Kidney tubule cell (primary cell): Measurements from ENCODE around the gene UNK.
A peak's percentile ranks its signal among the peaks of the same experiment; 100 is the strongest.
"Not testable (repeated sequence)": the region's sequence is repeated elsewhere in the genome, so short reads cannot be mapped to it uniquely, and the experiment has no call there.

Source experiments
- DNase-seq: peaks from one replicate; pipeline ENCODE4 v3.0.0-alpha.2; 2018; ENCODE audit warnings: low spot score

Gene UNK

DNA sequence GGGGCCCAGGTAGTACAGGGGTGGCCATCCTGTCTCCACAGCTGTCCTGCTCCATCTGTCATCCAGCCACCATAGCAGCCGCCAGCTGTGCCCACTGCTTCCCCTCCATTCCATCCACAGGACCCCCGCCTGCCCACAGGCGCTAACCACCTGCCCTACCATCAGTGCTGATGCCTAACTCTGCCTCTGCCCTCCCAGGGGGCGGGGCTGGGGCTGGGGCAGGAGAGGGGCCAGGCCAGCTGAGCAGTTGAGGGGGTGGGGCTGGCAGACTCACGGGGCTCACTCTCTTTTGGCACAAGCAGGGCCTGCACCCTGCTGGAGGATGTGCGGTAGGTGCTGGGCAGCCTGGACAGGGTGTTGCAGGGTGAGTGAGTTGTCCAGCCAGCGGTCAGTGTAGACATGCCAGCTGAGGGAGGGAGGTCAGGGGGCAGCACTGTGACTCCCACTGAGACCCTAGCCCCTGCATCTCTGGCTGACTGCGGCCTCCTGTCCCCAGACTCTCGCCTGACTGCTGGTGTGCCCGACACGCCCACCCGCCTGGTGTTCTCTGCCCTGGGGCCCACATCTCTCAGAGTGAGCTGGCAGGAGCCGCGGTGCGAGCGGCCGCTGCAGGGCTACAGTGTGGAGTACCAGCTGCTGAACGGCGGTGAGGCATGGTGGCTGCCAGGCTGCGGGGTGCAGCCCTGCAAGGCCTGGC lies 29.3 kb upstream of the UNK start:
- no peak for DNase-seq

DNA sequence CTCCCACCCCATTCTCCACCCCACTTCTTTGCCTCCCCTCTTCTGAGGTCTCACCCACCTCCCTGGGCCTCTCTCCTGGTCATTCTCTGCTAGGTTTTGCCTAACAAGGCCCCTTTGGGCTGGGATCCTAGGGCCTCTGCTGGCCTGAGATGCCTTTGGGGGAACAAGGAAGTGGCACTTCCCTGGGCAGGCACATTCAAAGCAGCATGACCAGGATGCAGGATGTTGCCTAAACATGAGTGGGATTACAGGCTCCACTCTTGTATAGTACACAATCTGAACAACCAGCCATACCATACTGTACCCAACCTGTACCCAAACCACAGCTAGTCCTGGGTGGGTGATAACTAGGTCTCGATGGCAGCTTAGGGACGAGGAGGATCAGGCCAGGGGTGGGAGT lies 28.6 kb upstream of the UNK start:
- DNase-seq: no peak

DNA sequence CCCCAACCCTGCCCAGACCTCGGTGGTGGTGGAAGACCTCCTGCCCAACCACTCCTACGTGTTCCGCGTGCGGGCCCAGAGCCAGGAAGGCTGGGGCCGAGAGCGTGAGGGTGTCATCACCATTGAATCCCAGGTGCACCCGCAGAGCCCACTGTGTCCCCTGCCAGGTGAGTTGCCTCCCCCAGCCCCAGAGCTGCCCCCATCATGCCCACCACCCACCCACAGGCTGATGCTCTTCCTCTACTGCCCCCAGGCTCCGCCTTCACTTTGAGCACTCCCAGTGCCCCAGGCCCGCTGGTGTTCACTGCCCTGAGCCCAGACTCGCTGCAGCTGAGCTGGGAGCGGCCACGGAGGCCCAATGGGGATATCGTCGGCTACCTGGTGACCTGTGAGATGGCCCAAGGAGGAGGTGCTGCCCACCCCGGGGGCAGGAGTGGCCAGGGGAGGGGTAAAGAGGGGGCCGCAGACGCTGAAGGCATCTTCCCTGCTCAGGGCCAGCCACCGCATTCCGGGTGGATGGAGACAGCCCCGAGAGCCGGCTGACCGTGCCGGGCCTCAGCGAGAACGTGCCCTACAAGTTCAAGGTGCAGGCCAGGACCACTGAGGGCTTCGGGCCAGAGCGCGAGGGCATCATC lies 28.0 kb upstream of the UNK start:
- no peak for DNase-seq

DNA sequence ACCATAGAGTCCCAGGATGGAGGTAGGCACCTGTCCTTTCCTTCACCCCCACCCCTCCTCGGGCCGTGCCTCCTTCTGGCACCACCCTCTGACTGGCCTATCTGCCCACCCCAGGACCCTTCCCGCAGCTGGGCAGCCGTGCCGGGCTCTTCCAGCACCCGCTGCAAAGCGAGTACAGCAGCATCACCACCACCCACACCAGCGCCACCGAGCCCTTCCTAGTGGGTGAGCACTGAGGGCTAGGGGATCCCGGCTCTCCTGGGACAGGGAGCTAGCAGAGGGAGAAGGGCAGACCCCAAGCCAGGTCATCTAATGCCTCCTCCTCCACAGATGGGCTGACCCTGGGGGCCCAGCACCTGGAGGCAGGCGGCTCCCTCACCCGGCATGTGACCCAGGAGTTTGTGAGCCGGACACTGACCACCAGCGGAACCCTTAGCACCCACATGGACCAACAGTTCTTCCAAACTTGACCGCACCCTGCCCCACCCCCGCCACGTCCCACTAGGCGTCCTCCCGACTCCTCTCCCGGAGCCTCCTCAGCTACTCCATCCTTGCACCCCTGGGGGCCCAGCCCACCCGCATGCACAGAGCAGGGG lies 27.4 kb upstream of the UNK start:
- DNase-seq: no peak

DNA sequence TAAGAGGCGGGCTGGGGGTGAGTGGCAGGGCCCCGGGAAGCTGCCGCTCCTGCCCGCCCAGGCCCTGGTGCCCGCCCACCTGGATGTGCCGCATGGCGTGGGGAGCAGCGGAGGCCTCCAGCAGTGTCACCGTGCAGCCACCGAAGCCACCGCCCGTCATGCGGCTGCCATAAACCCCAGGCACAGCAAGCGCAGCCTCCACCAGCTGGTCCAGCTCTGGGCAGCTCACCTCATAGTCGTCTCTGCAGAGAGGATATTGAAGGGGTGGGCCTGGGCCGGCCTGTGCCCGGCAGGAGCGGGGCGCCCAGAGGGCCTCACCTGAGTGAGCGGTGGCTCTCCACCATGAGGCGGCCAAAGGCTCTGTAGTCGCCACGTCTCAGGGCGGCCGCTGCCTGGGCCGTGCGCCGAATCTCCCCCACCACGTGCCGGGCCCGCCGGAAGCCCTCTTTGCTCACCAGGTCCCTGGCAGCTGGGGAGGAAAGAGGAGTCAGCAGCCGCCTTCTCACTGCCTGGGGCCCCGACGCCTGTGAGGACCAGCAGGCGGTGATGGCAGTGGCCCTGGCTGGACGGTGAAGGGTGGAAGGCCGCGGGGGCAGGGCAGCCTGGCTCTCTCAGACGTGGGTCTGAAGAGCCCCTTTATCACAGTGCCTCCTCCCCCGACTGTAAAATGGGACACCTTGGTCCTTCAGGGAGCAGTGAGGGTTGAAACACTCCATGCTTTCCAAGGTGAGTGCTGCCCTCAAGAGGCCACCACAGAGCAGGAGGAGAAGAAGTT lies 26.3 kb upstream of the UNK start:
- no peak for DNase-seq

DNA sequence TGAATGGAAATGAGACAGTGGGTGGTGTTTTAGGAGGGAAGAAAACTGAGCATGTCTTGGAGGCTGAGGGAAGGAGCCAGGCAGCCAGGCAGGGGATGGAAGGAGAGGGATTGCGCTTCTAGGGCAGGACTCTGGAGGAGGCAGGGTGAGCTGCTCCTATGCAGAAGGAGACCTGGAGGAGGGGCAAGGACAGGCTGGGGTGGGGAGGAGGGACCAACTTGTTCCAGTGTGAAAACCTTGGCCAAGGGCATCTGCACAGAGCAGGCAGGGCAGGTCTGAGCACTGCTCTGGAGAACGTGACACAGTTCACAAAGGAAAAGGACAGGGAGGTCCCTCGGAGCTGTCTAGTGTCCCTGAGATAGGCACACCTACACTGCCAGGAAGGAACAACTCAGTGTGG lies 25.1 kb upstream of the UNK start:
- DNase-seq: no peak

DNA sequence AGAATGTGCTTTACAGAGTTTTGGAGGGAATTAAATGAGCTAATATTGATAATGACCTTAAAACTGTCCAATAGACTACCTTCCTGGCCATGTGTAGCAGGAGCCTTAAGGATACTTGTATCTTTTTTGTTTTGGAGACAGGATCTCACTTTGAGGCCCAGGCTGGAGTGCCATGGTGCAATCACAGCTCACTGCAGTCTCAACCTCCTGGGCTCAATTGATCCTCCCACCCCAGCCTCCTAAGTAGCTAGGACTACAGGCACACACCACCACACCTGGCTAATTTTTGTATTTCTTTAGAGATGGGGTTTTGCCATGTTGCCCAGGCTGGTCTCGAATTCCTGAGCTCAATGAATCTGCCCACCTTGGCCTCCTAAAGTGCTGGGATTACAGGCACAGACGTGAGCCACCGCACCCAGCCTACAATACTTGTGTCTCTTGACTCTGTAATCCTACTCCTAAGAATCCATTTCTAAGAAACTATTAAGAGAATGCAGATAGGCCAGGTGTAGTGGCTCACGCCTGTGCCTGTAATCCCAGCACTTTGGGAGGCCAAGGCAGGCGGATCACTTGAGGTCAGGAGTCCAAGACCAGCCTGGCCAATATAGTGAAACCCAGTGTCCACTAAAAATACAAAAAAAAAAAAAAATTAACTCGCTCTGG lies 24.5 kb upstream of the UNK start:
- not testable (repeated sequence) for DNase-seq

DNA sequence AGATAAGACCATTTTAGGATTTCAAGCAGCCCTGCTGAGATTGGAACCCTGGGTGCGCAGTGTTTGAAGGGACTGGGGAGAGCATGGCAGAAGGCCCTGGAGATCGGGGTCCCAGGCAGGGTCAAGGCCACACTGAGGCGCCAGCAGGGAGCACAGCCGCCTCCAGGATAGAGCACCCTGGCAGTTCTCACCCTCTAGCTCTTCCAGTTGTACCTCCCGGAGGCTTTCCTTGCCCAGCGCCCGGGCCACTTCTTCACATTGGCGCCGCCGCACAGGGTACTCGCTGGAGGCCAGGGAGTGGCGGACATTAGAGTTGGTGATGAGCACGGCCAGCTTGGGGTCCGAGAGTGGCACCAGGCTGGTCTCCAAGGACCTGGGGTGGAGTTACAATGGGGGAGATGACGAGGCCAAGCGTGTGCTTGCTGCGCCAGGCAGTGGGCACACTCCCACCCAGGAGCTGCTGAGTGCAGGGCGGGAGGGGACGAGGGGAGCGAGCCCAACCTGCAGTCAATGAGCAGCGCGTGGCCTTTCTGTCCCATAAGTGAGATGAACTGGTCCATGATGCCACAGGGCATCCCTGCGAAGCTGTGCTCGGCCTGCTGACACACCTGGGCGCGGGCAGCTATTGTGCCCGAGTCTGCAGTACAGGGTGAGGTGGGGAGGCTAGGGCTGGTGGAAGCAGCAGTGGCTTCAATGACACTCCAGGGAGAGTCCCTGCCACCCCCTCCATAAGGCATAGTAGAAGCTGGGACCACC lies 21.9 kb upstream of the UNK start:
- no peak for DNase-seq

DNA sequence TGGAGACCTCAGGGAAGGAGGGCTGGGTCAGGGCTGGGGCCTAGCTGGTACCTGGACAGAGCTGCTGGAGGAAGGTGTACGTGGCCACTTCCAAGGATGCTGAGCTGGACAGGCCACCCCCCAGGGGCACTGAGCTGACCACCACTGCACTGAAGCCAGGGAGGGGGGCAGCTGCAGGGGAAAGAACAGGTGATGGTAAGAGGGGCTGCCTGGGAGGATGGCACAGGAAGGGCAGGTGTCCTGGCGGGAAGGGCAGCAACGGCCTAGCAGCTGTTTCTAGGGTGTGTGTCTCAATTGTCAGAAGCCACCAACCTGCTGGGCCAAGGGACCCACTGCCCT lies 21.4 kb upstream of the UNK start:
- DNase-seq: no peak

DNA sequence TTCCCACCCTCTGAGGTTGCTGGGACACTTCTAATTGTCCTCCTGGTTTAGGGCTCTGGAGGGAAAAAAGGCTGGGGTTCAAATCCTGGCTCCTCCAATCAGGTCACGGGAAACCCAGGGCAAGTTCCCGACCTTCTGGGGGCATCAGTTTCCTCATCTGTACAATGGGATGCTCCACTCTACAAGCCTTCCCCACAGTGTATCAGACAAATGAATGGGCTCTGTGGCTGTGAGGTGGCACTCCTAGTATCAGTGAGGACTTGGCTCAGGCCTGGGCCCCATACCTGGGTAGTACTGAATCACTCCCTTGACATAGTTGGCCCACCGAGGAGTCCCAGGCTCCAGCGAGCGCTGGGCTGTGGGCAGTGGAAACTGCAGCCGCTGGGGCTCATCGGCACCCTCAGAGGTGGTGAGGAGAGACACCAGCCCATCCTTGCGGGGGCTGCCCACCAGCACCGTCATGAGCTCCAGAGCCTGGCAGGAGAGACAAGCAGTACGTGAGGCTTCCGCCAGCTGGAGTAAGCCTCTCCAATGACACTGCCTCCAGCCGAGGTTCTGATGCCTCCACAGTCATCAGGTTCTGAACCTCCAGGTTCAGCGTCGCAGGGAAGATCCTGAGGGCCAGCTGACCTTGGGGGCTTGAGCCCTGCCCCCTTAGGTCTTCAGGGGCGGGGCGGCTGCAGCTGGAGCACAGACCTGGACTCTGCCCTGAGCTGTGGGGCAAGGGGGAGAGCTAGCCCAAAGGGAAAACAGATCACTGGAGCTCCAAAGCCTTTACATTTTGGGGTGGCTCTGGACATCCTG lies 20.8 kb upstream of the UNK start:
- DNase-seq: no peak

DNA sequence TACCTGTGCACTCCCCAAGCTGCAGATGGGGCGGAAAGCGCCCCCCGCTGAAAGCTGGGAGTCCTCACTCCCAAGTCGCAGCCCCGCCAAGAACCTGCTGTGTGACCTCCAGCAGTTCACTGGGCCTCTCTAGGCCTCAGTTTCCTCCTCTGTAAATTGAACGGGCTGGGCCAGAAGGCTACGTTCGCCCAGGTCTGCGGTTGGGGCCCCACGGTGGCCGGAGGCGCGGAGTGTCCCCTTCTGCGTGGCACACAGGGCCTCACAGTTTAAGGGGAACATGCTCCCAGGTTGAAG lies 20.2 kb upstream of the UNK start:
- no peak for DNase-seq

DNA sequence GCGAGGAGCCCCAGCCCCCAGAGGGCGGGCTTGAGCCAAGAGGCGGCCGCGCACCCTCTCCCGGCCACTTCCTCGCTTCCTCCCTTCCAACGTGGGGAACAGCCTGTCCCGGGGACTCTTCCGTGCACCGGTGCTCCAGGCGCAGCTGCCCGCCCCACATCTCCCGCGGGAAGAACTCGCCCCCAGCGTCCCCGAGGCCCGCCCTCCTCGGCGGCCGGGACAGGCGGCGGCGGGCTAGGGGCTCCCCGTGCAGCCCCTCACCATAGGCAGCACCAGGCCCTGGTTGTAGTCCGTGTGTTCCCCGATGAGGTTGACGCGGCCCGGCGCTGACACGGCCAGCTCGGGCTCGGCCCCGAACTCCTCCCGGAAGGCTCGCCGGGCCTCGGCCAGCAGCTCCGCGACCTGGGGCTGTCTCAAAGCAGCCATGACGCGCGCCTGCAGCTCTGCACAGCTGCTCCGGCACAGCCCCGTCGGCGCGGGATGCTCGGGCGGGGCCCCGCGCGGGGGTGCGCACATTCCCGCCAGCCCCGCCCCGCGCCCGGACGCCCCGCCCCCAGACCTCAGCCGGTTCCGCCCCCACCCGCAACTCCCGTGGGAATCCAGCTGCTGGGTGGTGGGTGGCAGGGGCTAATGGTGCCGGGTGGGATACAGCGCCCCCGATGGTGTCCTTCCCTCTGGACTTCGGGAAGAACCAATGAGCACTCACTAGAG lies 19.7 kb upstream of the UNK start, which contains the start of gene GALK1:
Gene GALK1, minus strand, starts transcription at position 482 of the 711 bp plus-strand sequence. Its CDS starts 56 bp downstream, at position 426.
- DNase-seq: peak; percentile 66

DNA sequence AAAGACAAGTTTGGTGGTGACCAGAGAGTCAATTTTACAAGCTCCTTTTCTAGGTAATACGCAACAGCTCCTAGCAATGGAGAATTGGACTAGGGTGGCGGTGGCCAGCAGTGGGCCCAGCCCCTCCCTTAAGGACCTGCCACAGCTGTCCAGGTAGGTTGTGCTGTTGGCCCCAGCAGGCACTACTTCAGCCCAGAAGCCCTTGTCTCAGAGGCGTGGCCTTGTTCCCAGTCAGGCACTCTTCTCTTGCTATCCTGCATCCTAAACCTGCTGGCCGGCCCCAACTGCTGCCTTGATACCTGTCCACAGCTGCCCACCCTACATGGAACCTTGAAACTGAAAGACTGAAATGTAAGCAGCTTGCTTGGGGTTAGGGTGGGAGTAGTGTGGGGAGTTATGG lies 18.6 kb upstream of the UNK start:
- no peak for DNase-seq

DNA sequence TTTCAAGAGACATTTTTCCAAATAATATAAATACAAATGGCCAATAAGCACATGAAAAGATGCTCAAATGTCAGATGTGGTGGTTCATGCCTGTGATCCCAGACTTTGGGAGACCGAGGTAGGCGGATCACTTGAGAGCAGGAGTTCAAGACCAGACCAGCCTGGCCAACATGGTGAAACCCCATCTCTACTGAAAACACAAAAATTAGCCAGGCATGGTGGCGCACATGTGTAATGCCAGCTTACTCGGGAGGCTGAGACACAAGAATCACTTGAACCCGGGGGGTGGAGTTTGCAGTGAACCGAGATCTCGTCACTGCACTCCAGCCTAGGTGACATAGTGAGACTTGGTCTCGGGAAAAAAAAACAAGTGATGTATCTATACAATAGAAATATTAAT lies 16.7 kb upstream of the UNK start:
- DNase-seq: no peak

DNA sequence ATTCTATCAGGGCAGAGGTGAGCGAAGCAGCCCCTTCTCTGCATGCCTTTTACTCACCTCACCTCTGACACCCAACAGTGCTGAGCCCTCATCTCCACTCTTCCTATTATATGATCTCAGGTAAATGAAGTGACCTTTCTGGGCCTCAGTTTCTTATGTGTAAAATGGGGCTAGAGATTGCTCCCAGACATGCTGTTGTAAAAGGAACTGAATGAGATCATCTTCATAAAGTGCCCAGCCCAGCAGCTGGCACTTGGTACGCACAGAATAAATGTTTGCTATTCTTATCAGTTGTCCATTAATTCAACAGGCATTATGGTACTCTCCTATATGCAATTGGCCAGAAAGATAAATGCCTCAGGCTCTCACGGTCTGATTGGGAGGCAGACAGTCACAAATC lies 15.1 kb upstream of the UNK start:
- no peak for DNase-seq

DNA sequence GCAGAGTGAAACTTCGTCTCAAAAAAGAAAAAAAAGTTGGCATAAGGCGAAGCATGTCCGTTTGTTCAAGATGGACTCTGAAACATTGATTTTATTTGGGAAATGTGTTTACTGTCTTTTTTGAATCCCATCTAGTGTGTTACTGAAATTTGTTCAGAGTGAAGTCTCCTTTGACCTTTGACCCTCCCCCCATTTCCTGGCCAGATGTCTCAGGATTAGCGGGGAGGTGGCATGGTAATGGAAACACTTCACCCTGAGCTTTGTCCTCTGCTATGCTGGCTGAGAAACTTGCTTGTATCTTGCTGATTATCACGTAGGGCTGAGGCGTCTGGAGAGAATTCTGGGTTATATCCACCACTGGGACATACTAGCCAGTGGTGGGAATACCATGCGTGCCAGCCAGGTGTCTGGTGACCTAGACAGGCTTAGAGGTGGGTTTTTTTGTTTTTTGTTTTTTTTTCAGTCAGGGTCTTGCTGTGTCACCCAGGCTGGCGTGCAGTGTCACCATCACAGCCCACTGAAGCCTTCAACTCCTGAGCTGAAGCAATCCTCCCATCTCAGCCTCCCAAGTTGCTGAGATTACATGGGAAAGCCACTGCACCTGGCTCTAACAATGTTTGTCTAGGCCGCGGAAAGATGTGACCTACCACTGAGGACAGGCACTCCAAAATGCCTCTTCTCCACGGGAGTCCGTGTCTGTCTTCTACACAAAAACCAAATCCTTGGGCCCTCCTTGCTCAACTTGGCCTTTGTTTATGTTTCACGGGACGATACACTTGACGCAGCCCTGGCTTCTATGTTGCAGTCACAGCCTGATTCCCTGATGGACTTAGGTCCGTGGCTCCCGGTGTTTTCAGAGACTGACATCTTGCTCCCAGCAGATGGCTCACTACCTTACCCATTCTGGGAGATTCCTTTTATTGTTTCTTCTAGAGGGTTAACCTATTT lies 13.0 kb upstream of the UNK start:
- peak; percentile 40 for DNase-seq

DNA sequence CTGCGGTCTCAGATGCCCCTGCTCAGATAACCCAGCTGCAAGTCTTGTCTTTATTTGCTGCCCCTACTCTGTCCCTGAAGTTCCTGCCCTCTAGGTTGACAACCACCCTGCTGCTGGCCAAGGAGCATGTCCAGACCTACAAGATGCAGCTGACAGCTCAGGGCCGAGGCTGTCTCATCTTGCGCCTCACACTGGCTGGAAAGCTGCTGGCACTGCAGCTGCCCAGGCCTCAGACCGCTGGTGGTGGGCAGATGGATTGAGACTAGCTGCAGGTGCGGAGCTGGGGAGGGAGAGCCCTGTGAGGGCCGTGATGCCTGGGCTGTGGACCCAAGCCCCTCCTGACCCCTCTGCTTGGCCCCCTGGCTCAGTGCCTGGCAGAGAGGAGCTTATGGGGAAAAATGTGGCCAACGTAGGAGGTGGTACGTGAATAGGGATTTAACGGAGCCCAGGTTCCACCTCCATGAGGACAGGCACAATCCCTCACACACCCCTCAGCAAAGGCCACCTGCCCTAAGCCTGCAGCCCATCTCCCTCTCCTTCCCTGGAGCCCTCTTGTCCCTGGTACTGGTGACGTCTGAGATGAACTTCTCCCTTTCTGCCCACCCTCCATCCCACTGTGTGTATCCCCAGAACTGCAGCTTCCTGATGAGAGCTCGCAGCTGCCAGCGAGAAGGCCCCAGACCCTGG lies 11.3 kb upstream of the UNK start:
- no peak for DNase-seq

DNA sequence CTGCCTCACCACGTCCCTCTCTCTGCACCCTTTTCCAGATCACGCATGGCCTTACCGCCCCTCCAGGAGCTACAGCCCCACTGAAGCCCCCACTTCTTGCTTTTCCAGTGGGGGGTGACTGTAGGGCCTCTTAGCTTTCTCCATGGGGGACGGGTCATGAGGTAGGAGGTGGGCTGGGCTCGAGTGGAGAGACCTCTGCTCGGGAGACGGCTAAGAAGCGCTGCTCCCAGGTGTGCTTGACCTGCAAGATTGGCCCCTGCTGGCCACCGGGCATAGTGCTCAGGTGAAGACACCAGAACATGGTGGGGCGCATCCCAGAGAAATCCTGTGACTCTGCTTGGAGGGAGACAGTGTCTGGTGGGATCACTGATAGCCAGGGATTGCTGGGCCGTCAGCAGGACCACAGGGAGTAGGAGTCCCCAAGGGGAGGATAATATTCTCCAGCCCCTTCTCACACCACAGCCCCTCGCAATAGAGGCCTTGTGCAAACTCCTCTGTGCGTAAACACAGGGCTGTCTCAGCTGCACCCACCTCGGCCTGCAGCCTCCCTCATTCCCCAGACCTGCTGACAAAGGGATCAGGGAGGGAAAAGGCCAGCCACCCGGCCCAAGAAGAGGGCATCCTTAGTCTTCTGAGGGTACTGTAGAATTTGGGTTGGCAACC lies 10.7 kb upstream of the UNK start:
- no peak for DNase-seq
